PC-3 (cell line): ENCODE data around the gene FHL2. TPM values are rescaled to one million over a fixed set of nuclear protein-coding genes. Genes with fewer than 3 reads are reported as not detected.

Experiments
- ATAC-seq: fragments of 200-7000 bp; cut with Tn5 transposase; 2 replicates; pipeline ENCODE4 v1.9.1; 2020; ENCODE audit warnings: mild to moderate bottlenecking, moderate library complexity
- BruUV-seq: library from RNA; stranded (reverse); fragments of 400-500 nt; replicated peaks from 2 replicates; lab custom pipeline; 2021; lab: Mats Ljungman, UMichigan
- CTCF ChIA-PET: fragments of 300-600 bp; sonication (Branson Sonifier 250); formaldehyde crosslinking; loops from one replicate; lab custom pipeline; 2022; ENCODE audit warnings: antibody characterized with exemption; lab: Charles Lee
- POLR2A ChIA-PET: fragments of 300-600 bp; sonication (Branson Sonifier 250); formaldehyde crosslinking; loops from one replicate; lab custom pipeline; 2022; ENCODE audit warnings: antibody characterized with exemption; ENCODE audit not compliant: unreplicated experiment; lab: Charles Lee
- DNase-seq: peaks from one replicate; pipeline ENCODE4 v3.0.0-alpha.2; 2015
- H2AFZ ChIP-seq: fragments of 300-600 bp; sonication (generic); 2 replicates; pipeline ENCODE4 v1.6.0; 2016; ENCODE audit warnings: antibody characterized with exemption, low read length
- H3F3A ChIP-seq: fragments of 300-600 bp; sonication (generic); one replicate; pipeline ENCODE4 v1.6.0; 2017; ENCODE audit warnings: antibody characterized with exemption, low read length, control low read depth, mild to moderate bottlenecking; ENCODE audit not compliant: unreplicated experiment
- H3K27ac ChIP-seq: fragments of 300-600 bp; sonication (generic); 2 replicates; pipeline ENCODE4 v1.5.1; 2016; ENCODE audit warnings: mild to moderate bottlenecking, low read length
- H3K27me3 ChIP-seq: fragments of 300-600 bp; sonication (generic); 2 replicates; pipeline ENCODE4 v1.6.1; 2016; ENCODE audit warnings: low read length, mixed read lengths
- H3K36me3 ChIP-seq: fragments of 300-600 bp; sonication (generic); 2 replicates; pipeline ENCODE4 v1.6.1; 2016; ENCODE audit warnings: low read depth, mixed run types, low read length, mixed read lengths
- H3K4me1 ChIP-seq: fragments of 300-600 bp; sonication (generic); 2 replicates; pipeline ENCODE4 v1.5.1; 2016; ENCODE audit warnings: low read length; ENCODE audit not compliant: insufficient read depth
- H3K4me2 ChIP-seq: fragments of 300-600 bp; sonication (generic); 2 replicates; pipeline ENCODE4 v1.6.0; 2016; ENCODE audit warnings: low read length
- H3K4me3 ChIP-seq: fragments of 300-600 bp; sonication (generic); 2 replicates; pipeline ENCODE4 v1.5.1; 2016; ENCODE audit warnings: mild to moderate bottlenecking, low read length, mixed read lengths
- H3K79me2 ChIP-seq: fragments of 300-600 bp; sonication (generic); 2 replicates; pipeline ENCODE4 v1.6.1; 2017; ENCODE audit warnings: low read length, mixed read lengths
- H3K9ac ChIP-seq: fragments of 300-600 bp; sonication (generic); 2 replicates; pipeline ENCODE4 v1.6.0; 2016; ENCODE audit warnings: mild to moderate bottlenecking, low read length
- H3K9me2 ChIP-seq: fragments of 300-600 bp; sonication (generic); replicated peaks from 2 replicates; pipeline ENCODE4 v1.6.1; 2016; ENCODE audit warnings: mixed run types, low read length, mixed read lengths
- H3K9me3 ChIP-seq: fragments of 300-600 bp; sonication (generic); 2 replicates; pipeline ENCODE4 v1.6.1; 2016; ENCODE audit warnings: low read length, mixed read lengths
- H4K20me1 ChIP-seq: fragments of 300-600 bp; sonication (generic); 2 replicates; pipeline ENCODE4 v1.6.1; 2016; ENCODE audit warnings: low read length, mixed read lengths
- EZH2 ChIP-seq: fragments of 300-600 bp; sonication (generic); IDR thresholded peaks from one replicate; pipeline ENCODE4 v1.6.1; 2017; ENCODE audit warnings: antibody characterized with exemption, mild to moderate bottlenecking, low read length; ENCODE audit not compliant: unreplicated experiment
- EZH2phosphoT487 ChIP-seq: fragments of 300-600 bp; sonication (generic); IDR thresholded peaks from 2 replicates; pipeline ENCODE4 v1.6.1; 2018; ENCODE audit warnings: mild to moderate bottlenecking, antibody characterized with exemption, low read length, borderline replicate concordance
- intact Hi-C: fragments of 100-400 bp; cut with micrococcal nuclease; formaldehyde crosslinking; loops from 2 replicates; pipeline ENCODE4 v1.9.0; 2023
- total RNA-seq: library from RNA; depleted of rRNA; stranded (reverse); fragments of >200 nt; gene quantifications from 2 replicates; pipeline ENCODE4 v1.2.3, GENCODE V29; 2014
- TF ChIP-seq, protein P1 (sequence below): fragments of 300-600 bp; sonication (generic); conservative IDR thresholded peaks from 2 replicates; pipeline ENCODE4 v1.5.1; 2017; ENCODE audit warnings: antibody characterized with exemption, low read depth, mild to moderate bottlenecking, low read length

Gene FHL2
- total RNA-seq, 1 experiment from 2014 or later: 118 TPM

DNA sequence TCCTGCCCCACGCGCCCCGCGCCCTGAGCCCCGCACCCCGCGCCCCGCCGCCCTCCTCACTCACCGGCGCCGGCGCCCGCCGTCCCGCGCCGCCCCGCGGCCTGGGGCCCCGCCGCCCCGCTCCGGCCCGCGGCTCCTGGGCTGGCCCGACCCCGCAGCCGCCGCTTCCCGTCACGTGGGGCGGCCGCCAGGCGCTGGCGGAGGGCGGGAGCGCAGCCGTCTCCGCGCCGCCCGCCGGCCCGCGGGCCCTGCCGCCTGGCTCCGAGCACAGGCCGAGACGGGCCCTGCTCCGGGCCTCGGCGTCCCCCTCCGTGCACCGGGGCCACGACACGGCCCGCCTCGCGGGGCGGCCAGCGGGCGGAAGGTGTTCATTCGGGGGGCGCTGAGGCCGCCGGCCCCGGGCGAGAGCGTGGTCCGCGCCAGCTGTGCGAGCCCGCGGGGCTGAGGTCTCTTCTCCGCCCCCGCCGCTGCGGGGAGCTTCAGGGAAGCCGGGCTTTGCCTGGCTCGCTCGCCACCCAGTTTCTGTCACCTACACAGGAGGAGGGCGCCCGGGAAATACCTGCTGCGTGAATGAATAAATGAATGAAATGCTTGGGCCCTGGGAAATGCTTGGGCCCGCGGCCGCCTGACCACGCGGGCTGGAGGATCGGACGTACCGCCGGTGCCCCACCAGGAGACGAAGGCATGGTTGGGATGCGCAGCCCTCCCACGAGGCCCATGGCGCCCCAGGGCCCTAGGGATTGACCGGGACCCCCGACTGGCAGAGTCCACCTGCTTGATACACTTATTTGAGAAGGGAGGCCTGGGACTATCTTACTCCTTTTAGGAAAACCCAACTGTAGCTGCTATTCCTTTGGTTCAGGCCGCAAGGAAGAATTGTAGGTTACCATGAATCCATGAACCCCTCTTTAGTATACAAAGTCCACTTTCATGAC, 69.0 kb downstream of the FHL2 start, which contains the start of gene TGFBRAP1:
Gene TGFBRAP1 (minus strand): TSS at position 175 of the 935 bp plus-strand sequence. CDS start 21,434 bp downstream, outside the sequence.
- TSS peak; percentile 69 for BruUV-seq
- Histone ChIP-seq H3K9me3 (no peaks in the 10 kb centered on the region), H3K27me3 (no peaks in the 10 kb centered on the region), H4K20me1 (no peaks in the 10 kb centered on the region), H3K4me2 (peak within 1 kb of the TSS; percentile 95), H3K4me1 (peaks cover 53% of the 10 kb centered on the region), H3K27ac (peak within 1 kb of the TSS; percentile 35), H3F3A (no peaks in the 10 kb centered on the region), H3K4me3 (peak within 1 kb of the TSS; percentile 76), H3K9ac (peak within 1 kb of the TSS; percentile 92), H3K79me2 (peaks cover 51% of the 10 kb centered on the region), H3K9me2 (no peaks in the 10 kb centered on the region), H3K36me3 (peaks cover 1% of the 10 kb centered on the region; the same call in 1 of the 2 replicates), H2AFZ (peak within 1 kb of the TSS; percentile 94)
- ChIA-PET POLR2A (interaction anchor here (0.6 kb wide), 1 partner anchor 388 kb away, joined by 4 read pairs; no protein-coding TSS in a partner anchor), CTCF (no interaction called here)
- intact Hi-C loops: loop anchor here (5.0 kb wide), 1 partner anchor 38 kb away; no protein-coding TSS in a partner anchor
- DNase-seq (peak; percentile 56), ATAC-seq (peak; percentile 67)
- TF ChIP-seq, protein P1, sequence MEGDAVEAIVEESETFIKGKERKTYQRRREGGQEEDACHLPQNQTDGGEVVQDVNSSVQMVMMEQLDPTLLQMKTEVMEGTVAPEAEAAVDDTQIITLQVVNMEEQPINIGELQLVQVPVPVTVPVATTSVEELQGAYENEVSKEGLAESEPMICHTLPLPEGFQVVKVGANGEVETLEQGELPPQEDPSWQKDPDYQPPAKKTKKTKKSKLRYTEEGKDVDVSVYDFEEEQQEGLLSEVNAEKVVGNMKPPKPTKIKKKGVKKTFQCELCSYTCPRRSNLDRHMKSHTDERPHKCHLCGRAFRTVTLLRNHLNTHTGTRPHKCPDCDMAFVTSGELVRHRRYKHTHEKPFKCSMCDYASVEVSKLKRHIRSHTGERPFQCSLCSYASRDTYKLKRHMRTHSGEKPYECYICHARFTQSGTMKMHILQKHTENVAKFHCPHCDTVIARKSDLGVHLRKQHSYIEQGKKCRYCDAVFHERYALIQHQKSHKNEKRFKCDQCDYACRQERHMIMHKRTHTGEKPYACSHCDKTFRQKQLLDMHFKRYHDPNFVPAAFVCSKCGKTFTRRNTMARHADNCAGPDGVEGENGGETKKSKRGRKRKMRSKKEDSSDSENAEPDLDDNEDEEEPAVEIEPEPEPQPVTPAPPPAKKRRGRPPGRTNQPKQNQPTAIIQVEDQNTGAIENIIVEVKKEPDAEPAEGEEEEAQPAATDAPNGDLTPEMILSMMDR: no peak
- TF ChIP-seq EZH2phosphoT487: no peak
- no peak for TF ChIP-seq EZH2

- no peaks in the 10 kb centered on the region for H3K9me2 ChIP-seq
- DNase-seq: no peak
- intact Hi-C loops: loop anchor here (5.0 kb wide), 1 partner anchor 37 kb away; no protein-coding TSS in a partner anchor
- peak overlapping the region; percentile 57 for H2AFZ ChIP-seq
- no peaks in the 10 kb centered on the region for H3F3A ChIP-seq
- H3K4me2 ChIP-seq: peak overlapping the region; percentile 87
- H3K36me3 ChIP-seq: peaks cover 3% of the 10 kb centered on the region; the same call in 1 of the 2 replicates
- H3K79me2 ChIP-seq: peaks cover 58% of the 10 kb centered on the region
- TF ChIP-seq EZH2phosphoT487: no peak
- TF ChIP-seq, protein P1: no peak
- ChIA-PET POLR2A (interaction anchor here (0.6 kb wide), 1 partner anchor 387 kb away, joined by 4 read pairs; no protein-coding TSS in a partner anchor), CTCF (no interaction called here)
- H4K20me1 ChIP-seq: no peaks in the 10 kb centered on the region
- no peaks in the 10 kb centered on the region for H3K9me3 ChIP-seq
- peak; percentile 6 for ATAC-seq
- no TSS peak for BruUV-seq
- H3K4me1 ChIP-seq: peaks cover 55% of the 10 kb centered on the region
- H3K27me3 ChIP-seq: no peaks in the 10 kb centered on the region
- peak overlapping the region; percentile 60 for H3K9ac ChIP-seq
- H3K27ac ChIP-seq: 0 out of 2 replicates have a peak overlapping the region, but pooled peaks have one; percentile 7
- H3K4me3 ChIP-seq: peak overlapping the region; percentile 76
Measured at GRCh38 chr2:105329197-105329554, 69.7 kb downstream of the FHL2 start.
